Endodermal cell (in vitro differentiated cells): ENCODE results near the gene ARFIP1. TPM values are rescaled to one million over a fixed set of nuclear protein-coding genes. Genes with fewer than 3 reads are reported as not detected.

ENCODE experiments used
- DNase-seq: peaks from one replicate; pipeline ENCODE4 v3.0.0-alpha.2; 2017
- H3K27ac ChIP-seq: 2 replicates; pipeline ENCODE4 v1.5.1; 2013; ENCODE audit warnings: mild to moderate bottlenecking, low read depth, low read length, moderate library complexity
- H3K27me3 ChIP-seq: 2 replicates; pipeline ENCODE4 v1.6.1; 2013; ENCODE audit warnings: mild to moderate bottlenecking, low read length, moderate library complexity; ENCODE audit not compliant: insufficient read depth, control insufficient read depth, poor library complexity, severe bottlenecking
- H3K36me3 ChIP-seq: 2 replicates; pipeline ENCODE4 v1.7.0; 2013; ENCODE audit warnings: mild to moderate bottlenecking, low read length, moderate library complexity; ENCODE audit not compliant: control insufficient read depth, insufficient read depth
- H3K4me1 ChIP-seq: one replicate; pipeline ENCODE4 v1.7.0; 2013; ENCODE audit warnings: low read length; ENCODE audit not compliant: control insufficient read depth, insufficient read depth
- H3K4me3 ChIP-seq: 2 replicates; pipeline ENCODE4 v1.5.1; 2013; ENCODE audit warnings: mild to moderate bottlenecking, low read length, moderate library complexity
- H3K9ac ChIP-seq: 2 replicates; pipeline ENCODE4 v1.6.1; 2013; ENCODE audit warnings: mild to moderate bottlenecking, low read length, moderate library complexity; ENCODE audit not compliant: poor library complexity, severe bottlenecking; ENCODE audit errors: extremely low read depth
- H3K9me3 ChIP-seq: 2 replicates; pipeline ENCODE4 v1.6.1; 2013; ENCODE audit warnings: mild to moderate bottlenecking, low read length, moderate library complexity; ENCODE audit not compliant: control insufficient read depth
- H3K27ac Mint-ChIP-seq: 2 replicates; pipeline ENCODE4 v1.8.0; 2020; ENCODE audit warnings: mixed read lengths
- H3K27me3 Mint-ChIP-seq: 2 replicates; pipeline ENCODE4 v1.8.0; 2021; ENCODE audit warnings: mild to moderate bottlenecking, mixed read lengths; ENCODE audit not compliant: insufficient read depth
- H3K36me3 Mint-ChIP-seq: 2 replicates; pipeline ENCODE4 v1.8.0; 2020; ENCODE audit warnings: low read depth, mixed read lengths
- H3K4me1 Mint-ChIP-seq: 2 replicates; pipeline ENCODE4 v1.8.0; 2020; ENCODE audit warnings: mixed read lengths
- H3K4me3 Mint-ChIP-seq: 2 replicates; pipeline ENCODE4 v1.8.0; 2020; ENCODE audit warnings: mild to moderate bottlenecking, moderate library complexity, mixed read lengths
- H3K9me3 Mint-ChIP-seq: 2 replicates; pipeline ENCODE4 v1.8.0; 2020; ENCODE audit warnings: mild to moderate bottlenecking, mixed read lengths
- CTCF ChIP-seq: fragments of 200-600 bp; sonication (generic); conservative IDR thresholded peaks from 2 replicates; pipeline ENCODE4 v1.5.0; 2021; ENCODE audit warnings: antibody characterized with exemption, mild to moderate bottlenecking
- WGBS, 2 experiments: methylation state at CpG; one replicate each; pipeline versions ENCODE4 v1.1.5 to v1.1.7; 2013; ENCODE audit warnings: missing lambda C conversion rate in 2 of 2, mixed read lengths in 1 of 2; ENCODE audit not compliant: insufficient coverage in 1 of 2, insufficient read length in 1 of 2; 5-methylcytosine and 5-hydroxymethylcytosine counted together
- total RNA-seq, 2 donors: library from RNA; stranded (reverse); fragmentation: NEBNext Ultra II Directional in 1 of 2; extraction: Animal tissue kit (Norgen Biotek cat#: 25700) in 1 of 2; gene quantifications; 2 replicates in 1 of 2; 3 replicates in 1 of 2; pipeline ENCODE4 v1.2.1, GENCODE V29; 2021

Gene ARFIP1
- total RNA-seq, 2 donors from 2014 or later, result 34.3 to 39.4 TPM

GRCh38 chr4:152849350-152849749, 69.6 kb downstream of the ARFIP1 start:
- H3K27ac Mint-ChIP-seq, result peak overlapping the region; percentile 5
- peaks cover 18% of the 10 kb centered on the region for H3K9me3 Mint-ChIP-seq
- no peaks in the 10 kb centered on the region for H3K27me3 ChIP-seq
- WGBS, 2 experiments, result 87% methylated on average over 2 of the region's 2 CpGs; no CpG with 5 or more reads in 1 of the 2 experiments
- no peak overlapping the region for H3K4me3 ChIP-seq
- peaks cover 17% of the 10 kb centered on the region for H3K36me3 Mint-ChIP-seq
- H3K9me3 ChIP-seq, result peaks cover 20% of the 10 kb centered on the region
- H3K4me3 Mint-ChIP-seq, result no peak overlapping the region
- DNase-seq, result no peak
- H3K27ac ChIP-seq, result no peak overlapping the region
- peaks cover 22% of the 10 kb centered on the region for H3K4me1 Mint-ChIP-seq
- H3K9ac ChIP-seq, result no peak overlapping the region
- no peaks in the 10 kb centered on the region for H3K27me3 Mint-ChIP-seq
- H3K4me1 ChIP-seq, result no peaks in the 10 kb centered on the region
- no peak for TF ChIP-seq CTCF
- peaks cover 3% of the 10 kb centered on the region for H3K36me3 ChIP-seq

GRCh38 chr4:152850377-152850776, 70.6 kb downstream of the ARFIP1 start:
- peaks cover 20% of the 10 kb centered on the region for H3K36me3 Mint-ChIP-seq
- H3K27ac Mint-ChIP-seq, result peak overlapping the region; percentile 5
- H3K27me3 Mint-ChIP-seq, result no peaks in the 10 kb centered on the region
- WGBS, 2 experiments, result 18 to 35% methylated on average over 4 of the region's 4 CpGs
- peak; percentile 83 for DNase-seq
- peaks cover 22% of the 10 kb centered on the region for H3K4me1 Mint-ChIP-seq
- H3K27me3 ChIP-seq, result no peaks in the 10 kb centered on the region
- TF ChIP-seq CTCF, result no peak
- no peak overlapping the region for H3K9ac ChIP-seq
- no peak overlapping the region for H3K4me3 Mint-ChIP-seq
- peaks cover 19% of the 10 kb centered on the region for H3K9me3 Mint-ChIP-seq
- peaks cover 24% of the 10 kb centered on the region for H3K9me3 ChIP-seq
- H3K4me3 ChIP-seq, result no peak overlapping the region
- no peaks in the 10 kb centered on the region for H3K4me1 ChIP-seq
- peaks cover 3% of the 10 kb centered on the region for H3K36me3 ChIP-seq
- no peak overlapping the region for H3K27ac ChIP-seq

- Mint-ChIP-seq H3K27ac (peak overlapping the region; percentile 62), H3K36me3 (peaks cover 20% of the 10 kb centered on the region), H3K4me1 (peaks cover 21% of the 10 kb centered on the region), H3K27me3 (no peaks in the 10 kb centered on the region), H3K4me3 (no peak overlapping the region), H3K9me3 (peaks cover 19% of the 10 kb centered on the region)
- Histone ChIP-seq H3K4me1 (no peaks in the 10 kb centered on the region), H3K27ac (no peak overlapping the region), H3K9ac (no peak overlapping the region), H3K9me3 (peaks cover 24% of the 10 kb centered on the region), H3K27me3 (no peaks in the 10 kb centered on the region), H3K36me3 (peaks cover 3% of the 10 kb centered on the region), H3K4me3 (no peak overlapping the region)
- WGBS, 2 experiments, result 80 to 98% methylated on average over 1 of the region's 1 CpG
- no peak for TF ChIP-seq CTCF
- DNase-seq, result no peak
These were observed 71.5 kb downstream of the ARFIP1 start for GRCh38 chr4:152851226-152851625.
